OCI-LY3 (cell line): ENCODE data around the gene LRGUK.
A peak's percentile ranks its signal among the peaks of the same experiment; 100 is the strongest.

Source experiments
- H2AFZ ChIP-seq: fragments of 200-600, 300-600 bp; shearing (Covaris generic); 2 replicates; pipeline ENCODE4 v1.6.0; 2014; ENCODE audit warnings: antibody characterized with exemption, low read depth, low read length
- H3K27ac ChIP-seq: fragments of 200-600, 300-600 bp; sonication (generic); 2 replicates; pipeline ENCODE4 v1.5.1; 2014; ENCODE audit warnings: mild to moderate bottlenecking, low read length, moderate library complexity, mixed read lengths
- H3K27me3 ChIP-seq: fragments of 200-600, 300-600 bp; sonication (generic); 2 replicates; pipeline ENCODE4 v1.6.1; 2014; ENCODE audit warnings: low read depth, low read length, mixed read lengths
- H3K36me3 ChIP-seq: fragments of 200-600, 300-600 bp; sonication (generic); replicated peaks from 2 replicates; pipeline ENCODE3; 2014; ENCODE audit warnings: low read depth, low read length, mixed read lengths
- H3K4me1 ChIP-seq: fragments of 300-600, 200-600 bp; sonication (generic); 2 replicates; pipeline ENCODE4 v1.6.1; 2014; ENCODE audit warnings: low read length, mixed read lengths
- H3K4me2 ChIP-seq: fragments of 200-600, 300-600 bp; sonication (generic); 2 replicates; pipeline ENCODE4 v1.6.1; 2014; ENCODE audit warnings: low read length, mixed read lengths
- H3K4me3 ChIP-seq: fragments of 300-600, 200-600 bp; sonication (generic); 2 replicates; pipeline ENCODE4 v1.5.1; 2014; ENCODE audit warnings: antibody characterized with exemption, mild to moderate bottlenecking, low read length, moderate library complexity
- H3K79me2 ChIP-seq: fragments of 300-600, 200-600 bp; shearing (Covaris generic); 2 replicates; pipeline ENCODE4 v1.6.1; 2014; ENCODE audit warnings: mild to moderate bottlenecking, low read length, mixed read lengths
- H3K9ac ChIP-seq: fragments of 300-600, 200-600 bp; shearing (Covaris generic); 2 replicates; pipeline ENCODE4 v1.6.0; 2014; ENCODE audit warnings: mild to moderate bottlenecking, low read length, moderate library complexity
- H3K9me3 ChIP-seq: fragments of 200-600, 300-600 bp; shearing (Covaris generic); 2 replicates; pipeline ENCODE4 v1.6.1; 2014; ENCODE audit warnings: low read length, mixed read lengths; ENCODE audit not compliant: insufficient read depth
- H4K20me1 ChIP-seq: fragments of 200-600, 300-600 bp; sonication (generic); 2 replicates; pipeline ENCODE4 v1.6.1; 2016; ENCODE audit warnings: low read length, mixed read lengths; ENCODE audit not compliant: insufficient read depth
- CTCF ChIP-seq: fragments of 200-600, 300-600 bp; sonication (generic); IDR thresholded peaks from 2 replicates; pipeline ENCODE4 v1.5.1; 2014; ENCODE audit warnings: antibody characterized with exemption, low read length, low read depth
- EZH2phosphoT487 ChIP-seq: fragments of 200-600 bp; shearing (Covaris generic); IDR thresholded peaks from 2 replicates; pipeline ENCODE4 v1.6.1; 2018; ENCODE audit warnings: antibody characterized with exemption, mixed run types, low read depth

Gene LRGUK

GRCh38 chr7:134134004-134134403 lies 6.9 kb downstream of the LRGUK start:
- Histone ChIP-seq H2AFZ (no peak overlapping the region), H3K27ac (no peak overlapping the region), H3K4me1 (peaks cover 7% of the 10 kb centered on the region; the same call in 1 of the 2 replicates), H3K9ac (no peak overlapping the region), H3K79me2 (no peaks in the 10 kb centered on the region), H3K36me3 (no peaks in the 10 kb centered on the region), H4K20me1 (no peaks in the 10 kb centered on the region), H3K9me3 (no peaks in the 10 kb centered on the region), H3K27me3 (peaks cover 13% of the 10 kb centered on the region; the same call in 1 of the 2 replicates), H3K4me2 (no peak overlapping the region), H3K4me3 (no peak overlapping the region)
- TF ChIP-seq CTCF (no peak), EZH2phosphoT487 (no peak)

GRCh38 chr7:134140889-134141867 lies 14.0 kb downstream of the LRGUK start:
- Histone ChIP-seq H3K4me1 (0 out of 2 replicates have a peak, but pooled peaks cover 4% of the 10 kb centered on the region), H3K79me2 (no peaks in the 10 kb centered on the region), H2AFZ (peak overlapping the region; percentile 78), H3K9me3 (no peaks in the 10 kb centered on the region), H3K36me3 (no peaks in the 10 kb centered on the region), H4K20me1 (no peaks in the 10 kb centered on the region), H3K9ac (no peak overlapping the region), H3K4me2 (peak overlapping the region; percentile 73), H3K27me3 (no peaks in the 10 kb centered on the region), H3K27ac (no peak overlapping the region), H3K4me3 (peak overlapping the region; percentile 54)
- peak; percentile 81 for TF ChIP-seq CTCF
- TF ChIP-seq EZH2phosphoT487: no peak

GRCh38 chr7:134141868-134142264 lies 14.7 kb downstream of the LRGUK start:
- Histone ChIP-seq H3K9ac (no peak overlapping the region), H3K4me3 (no peak overlapping the region), H3K27ac (no peak overlapping the region), H3K4me1 (0 out of 2 replicates have a peak, but pooled peaks cover 4% of the 10 kb centered on the region), H3K9me3 (no peaks in the 10 kb centered on the region), H3K79me2 (no peaks in the 10 kb centered on the region), H4K20me1 (no peaks in the 10 kb centered on the region), H3K4me2 (no peak overlapping the region), H2AFZ (no peak overlapping the region), H3K36me3 (no peaks in the 10 kb centered on the region), H3K27me3 (no peaks in the 10 kb centered on the region)
- TF ChIP-seq CTCF (no peak), EZH2phosphoT487 (no peak)

- H3K79me2 ChIP-seq: no peaks in the 10 kb centered on the region
- no peak overlapping the region for H3K9ac ChIP-seq
- H3K9me3 ChIP-seq: no peaks in the 10 kb centered on the region
- no peak overlapping the region for H3K4me2 ChIP-seq
- no peak overlapping the region for H2AFZ ChIP-seq
- TF ChIP-seq CTCF: no peak
- no peak for TF ChIP-seq EZH2phosphoT487
- no peaks in the 10 kb centered on the region for H3K27me3 ChIP-seq
- H4K20me1 ChIP-seq: no peaks in the 10 kb centered on the region
- H3K4me3 ChIP-seq: no peak overlapping the region
- no peaks in the 10 kb centered on the region for H3K4me1 ChIP-seq
- H3K36me3 ChIP-seq: no peaks in the 10 kb centered on the region
- H3K27ac ChIP-seq: no peak overlapping the region
Observed at GRCh38 chr7:134153493-134154136, 26.5 kb downstream of the LRGUK start.
